ENCODE results near the gene P2RY4.
A peak's percentile ranks its signal among the peaks of the same experiment; 100 is the strongest.
"Not testable (repeated sequence)": the region's sequence is repeated elsewhere in the genome, so short reads cannot be mapped to it uniquely, and the experiment has no call there.

The P2RY4 gene

GRCh38 chrX:70260104-70260503 is at the start of gene P2RY4:
Gene P2RY4 (minus strand): TSS chrX:70260204. CDS start chrX:70259624, 580 bp downstream.
- in situ Hi-C loops (cut with HindIII; ENCODE audit: low pct_ligation_motif_present, low pct_unique_long_range_greater_than_20kb, low sequenced_read_pairs), result no loop called here
- DNase-seq, result no peak

- in situ Hi-C loops (cut with HindIII; ENCODE audit: low pct_ligation_motif_present, low pct_unique_long_range_greater_than_20kb, low sequenced_read_pairs), result no loop called here
- DNase-seq, result no peak
Measured at GRCh38 chrX:70301716-70302115, 41.7 kb upstream of the P2RY4 start.

DNA sequence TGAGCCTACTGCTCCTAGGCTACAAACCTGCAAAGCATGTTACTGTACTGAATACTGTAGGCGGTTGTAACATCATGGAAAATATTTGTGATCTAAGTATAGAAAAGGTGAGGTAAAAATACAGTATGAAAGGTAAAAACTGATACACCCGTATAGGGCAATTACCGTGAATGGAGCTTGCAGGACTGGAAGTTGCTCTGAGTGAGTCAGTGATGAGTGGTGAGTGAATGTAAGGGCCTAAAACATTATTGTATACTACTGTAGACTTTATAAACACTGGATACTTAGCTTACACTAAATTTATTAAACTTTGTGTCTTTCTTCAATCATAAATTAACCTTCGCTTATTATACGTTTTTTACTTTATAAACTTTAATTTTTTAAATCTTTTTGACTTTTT is 33.6 kb upstream of the P2RY4 start:
- in situ Hi-C loops (cut with HindIII; ENCODE audit: low pct_ligation_motif_present, low pct_unique_long_range_greater_than_20kb, low sequenced_read_pairs), result no loop called here
- no peak for DNase-seq

GRCh38 chrX:70292788-70293187 is 32.8 kb upstream of the P2RY4 start:
- in situ Hi-C loops (cut with HindIII; ENCODE audit: low pct_ligation_motif_present, low pct_unique_long_range_greater_than_20kb, low sequenced_read_pairs), result no loop called here
- DNase-seq, result no peak

- in situ Hi-C loops (cut with HindIII; ENCODE audit: low pct_ligation_motif_present, low pct_unique_long_range_greater_than_20kb, low sequenced_read_pairs), result no loop called here
- peak; percentile 79 for DNase-seq
Measured at GRCh38 chrX:70289793-70290770, 30.1 kb upstream of the P2RY4 start, which contains the start of the genes KIF4A and PDZD11. Gene KIF4A (plus strand): TSS chrX:70290104. CDS start chrX:70290459, 355 bp downstream. Gene PDZD11 (minus strand): TSS chrX:70289927. CDS start chrX:70289341, 586 bp downstream.

GRCh38 chrX:70289168-70289792 is 29.3 kb upstream of the P2RY4 start:
- DNase-seq, result no peak
- in situ Hi-C loops (cut with HindIII; ENCODE audit: low pct_ligation_motif_present, low pct_unique_long_range_greater_than_20kb, low sequenced_read_pairs), result no loop called here

DNA sequence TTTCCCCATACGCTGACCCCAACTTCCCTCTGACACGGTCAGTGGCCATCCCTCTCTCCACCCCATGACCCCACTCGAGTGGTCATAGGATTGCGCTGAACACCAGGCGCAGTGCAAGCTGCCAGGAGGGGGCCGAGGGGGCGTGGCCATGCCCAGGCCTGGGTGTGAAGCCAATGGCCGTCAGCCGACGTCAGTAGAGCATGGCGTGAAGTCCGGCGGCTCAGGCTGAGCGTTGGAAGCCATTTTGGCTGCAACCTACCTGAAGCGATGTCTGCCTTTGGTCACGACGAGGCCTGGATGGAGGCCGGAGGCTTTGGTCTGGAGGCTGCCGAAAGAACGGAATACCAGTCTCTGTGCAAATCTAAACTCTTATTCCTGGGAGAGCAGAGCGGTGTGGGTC is 21.9 kb upstream of the P2RY4 start, which contains the start of gene RAB41:
Gene RAB41 (plus strand): TSS at position 222 of the 400 bp plus-strand sequence. CDS start 46 bp downstream, at position 268.
- in situ Hi-C loops (cut with HindIII; ENCODE audit: low pct_ligation_motif_present, low pct_unique_long_range_greater_than_20kb, low sequenced_read_pairs), result no loop called here
- no peak for DNase-seq

DNA sequence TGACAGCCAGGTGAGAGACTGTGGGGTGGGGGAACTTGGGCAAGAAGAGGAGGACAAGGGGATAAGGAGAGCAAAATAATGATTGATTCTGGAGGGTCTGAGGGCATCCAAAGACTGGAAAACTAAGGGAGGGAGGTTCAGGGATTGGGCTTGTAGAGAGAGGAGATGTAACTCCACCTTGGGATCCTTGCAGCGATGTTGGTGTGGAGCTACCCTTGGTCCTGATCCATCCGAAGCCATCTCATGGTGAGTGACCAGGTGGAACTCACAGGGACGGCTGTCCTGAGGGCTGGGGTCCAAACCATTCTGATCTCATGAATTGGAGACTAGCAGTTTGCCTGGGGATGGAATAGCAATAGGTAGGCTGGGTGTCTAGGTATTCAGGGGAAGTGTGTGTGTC is 20.6 kb upstream of the P2RY4 start:
- in situ Hi-C loops (cut with HindIII; ENCODE audit: low pct_ligation_motif_present, low pct_unique_long_range_greater_than_20kb, low sequenced_read_pairs), result no loop called here
- DNase-seq, result no peak

GRCh38 chrX:70279081-70279480 is 19.1 kb upstream of the P2RY4 start:
- in situ Hi-C loops (cut with HindIII; ENCODE audit: low pct_ligation_motif_present, low pct_unique_long_range_greater_than_20kb, low sequenced_read_pairs), result no loop called here
- no peak for DNase-seq

DNA sequence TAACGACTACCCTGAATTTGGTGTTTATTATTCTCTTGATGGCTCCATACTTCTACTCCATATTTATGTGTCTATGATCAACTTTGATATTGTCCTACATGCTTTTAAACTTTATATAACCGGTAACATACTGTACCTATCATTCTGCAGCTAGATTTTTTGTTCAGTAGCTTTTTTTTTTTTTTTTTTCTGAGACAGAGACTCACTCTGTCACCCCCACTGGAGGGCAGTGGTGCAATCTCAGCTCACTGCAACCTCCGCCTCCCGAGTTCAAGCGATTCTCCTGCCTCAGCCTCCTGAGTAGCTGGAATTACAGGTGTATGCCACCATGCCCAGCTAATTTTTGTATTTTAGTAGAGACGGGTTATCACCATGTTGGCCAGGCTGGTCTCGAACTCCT is 14.0 kb upstream of the P2RY4 start:
- in situ Hi-C loops (cut with HindIII; ENCODE audit: low pct_ligation_motif_present, low pct_unique_long_range_greater_than_20kb, low sequenced_read_pairs), result not testable (repeated sequence)

GRCh38 chrX:70268034-70268433 is 8.0 kb upstream of the P2RY4 start, which contains the start of gene ARR3:
Gene ARR3 (plus strand): TSS chrX:70268334. CDS start chrX:70269386, 1,052 bp downstream.
- DNase-seq, result no peak
- in situ Hi-C loops (cut with HindIII; ENCODE audit: low pct_ligation_motif_present, low pct_unique_long_range_greater_than_20kb, low sequenced_read_pairs), result no loop called here

More for the DNA sequence above, 14.0 kb upstream of the P2RY4 start:
- DNase-seq, result not testable (repeated sequence)

- no peak for DNase-seq
- in situ Hi-C loops (cut with HindIII; ENCODE audit: low pct_ligation_motif_present, low pct_unique_long_range_greater_than_20kb, low sequenced_read_pairs), result no loop called here
Measured at GRCh38 chrX:70264784-70265183, 4.8 kb upstream of the P2RY4 start.

DNA sequence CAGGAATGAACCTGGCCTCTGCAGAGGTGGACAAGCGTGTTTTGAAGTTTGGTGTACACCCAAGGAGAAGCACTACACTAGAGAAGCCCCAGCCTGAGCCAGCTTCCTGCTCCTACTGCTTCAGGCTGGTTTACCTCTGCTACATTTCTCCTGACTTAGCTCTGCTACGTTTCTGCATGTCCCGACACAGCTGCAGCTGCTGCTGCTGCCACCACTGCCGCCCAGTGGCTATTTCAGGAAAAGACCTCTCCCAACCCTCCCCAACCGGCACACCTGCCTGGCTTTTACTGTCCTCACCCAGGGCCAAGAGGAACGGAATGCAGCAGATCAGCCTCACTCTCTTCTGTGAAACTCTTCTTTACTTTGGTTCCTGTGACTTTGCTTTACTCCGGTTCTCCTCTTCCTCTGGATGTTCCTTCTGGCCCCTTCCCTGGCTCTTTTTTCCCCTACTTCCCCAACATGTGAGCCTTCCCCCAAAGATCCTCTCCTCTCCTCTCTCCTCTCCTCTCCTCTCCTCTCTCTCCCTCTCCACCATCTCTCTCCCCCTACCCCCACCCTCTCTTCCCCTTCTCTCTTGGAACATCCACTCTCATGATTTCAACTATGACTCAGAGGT is 3.1 kb upstream of the P2RY4 start:
- peak; percentile 6 for DNase-seq
- in situ Hi-C loops (cut with HindIII; ENCODE audit: low pct_ligation_motif_present, low pct_unique_long_range_greater_than_20kb, low sequenced_read_pairs), result no loop called here

GRCh38 chrX:70257423-70258288 is 2.3 kb downstream of the P2RY4 start:
- DNase-seq, result no peak
- in situ Hi-C loops (cut with HindIII; ENCODE audit: low pct_ligation_motif_present, low pct_unique_long_range_greater_than_20kb, low sequenced_read_pairs), result no loop called here

DNA sequence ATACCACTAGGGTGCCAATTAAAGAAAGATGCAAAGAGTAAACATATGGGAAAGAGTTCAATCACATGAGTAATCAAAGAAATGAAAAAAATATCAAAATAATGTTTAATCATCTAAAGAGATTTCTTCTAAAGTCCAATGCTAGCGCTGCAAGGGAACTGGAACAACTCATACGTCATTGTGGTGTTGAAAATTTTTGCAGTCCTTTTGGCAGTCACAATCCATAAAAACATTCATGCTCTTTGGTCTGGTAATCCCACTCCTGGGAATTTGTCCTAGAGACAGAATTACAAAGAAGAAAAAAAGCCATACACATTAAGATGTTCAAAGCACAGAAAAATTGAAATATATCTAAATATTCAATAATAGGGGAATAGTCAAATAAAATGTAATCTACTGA is 4.6 kb downstream of the P2RY4 start:
- in situ Hi-C loops (cut with HindIII; ENCODE audit: low pct_ligation_motif_present, low pct_unique_long_range_greater_than_20kb, low sequenced_read_pairs), result no loop called here
- no peak for DNase-seq

- DNase-seq, result no peak
- in situ Hi-C loops (cut with HindIII; ENCODE audit: low pct_ligation_motif_present, low pct_unique_long_range_greater_than_20kb, low sequenced_read_pairs), result no loop called here
Measured at GRCh38 chrX:70254909-70255308, 5.1 kb downstream of the P2RY4 start.

DNA sequence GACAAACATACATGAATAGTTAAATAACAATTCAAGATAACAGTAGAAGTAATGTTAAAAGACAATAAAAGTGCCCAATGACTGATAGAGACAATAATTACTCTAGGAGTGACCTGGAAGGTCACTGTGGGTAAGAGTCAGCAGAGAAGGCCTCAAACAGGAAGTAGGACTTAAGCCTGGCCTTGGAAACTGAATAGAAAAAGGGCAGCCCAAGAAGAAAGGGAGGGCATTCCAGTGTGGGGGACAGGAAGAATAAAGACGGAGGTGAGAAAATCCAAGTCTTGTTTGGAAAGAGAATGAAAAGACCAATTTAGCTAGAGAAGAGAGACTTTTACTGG is 6.0 kb downstream of the P2RY4 start:
- in situ Hi-C loops (cut with HindIII; ENCODE audit: low pct_ligation_motif_present, low pct_unique_long_range_greater_than_20kb, low sequenced_read_pairs), result no loop called here

DNA sequence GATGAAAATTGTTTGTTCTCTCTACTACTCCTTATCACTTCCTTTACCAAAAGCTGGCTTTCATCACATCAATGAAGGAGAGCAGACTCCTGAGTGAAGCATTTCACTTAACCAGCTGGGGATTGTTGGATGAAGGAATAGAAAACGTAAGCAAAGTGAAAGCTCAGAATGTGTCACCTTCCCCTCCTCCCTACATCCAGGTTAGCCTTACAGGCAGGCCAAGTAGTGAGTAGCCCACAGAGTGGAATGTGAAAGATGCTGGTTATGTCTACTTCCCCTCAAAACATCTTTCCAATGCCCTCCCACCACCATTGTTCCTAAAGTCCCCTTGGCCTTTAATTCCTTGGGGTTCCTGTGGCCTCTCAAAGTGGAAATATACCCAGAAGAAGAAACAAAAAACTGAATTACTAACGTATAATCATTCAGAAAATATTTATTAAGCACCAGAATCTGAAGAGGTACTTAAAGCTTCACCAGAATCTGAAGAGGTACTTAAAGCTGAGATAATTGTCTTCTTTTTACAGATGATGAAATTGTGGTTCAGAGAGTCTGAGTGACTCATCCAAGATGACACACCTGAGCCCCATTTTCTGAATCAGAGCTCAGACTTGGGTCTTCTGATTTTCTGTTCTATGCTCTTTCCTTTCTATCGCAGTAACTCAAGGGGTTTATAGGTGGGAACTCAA is 6.5 kb downstream of the P2RY4 start:
- no peak for DNase-seq
- in situ Hi-C loops (cut with HindIII; ENCODE audit: low pct_ligation_motif_present, low pct_unique_long_range_greater_than_20kb, low sequenced_read_pairs), result no loop called here

More for the DNA sequence above, 6.0 kb downstream of the P2RY4 start:
- no peak for DNase-seq
